Immature natural killer cell (primary cell): ENCODE measurements around the gene GRID2IP. TPM values are rescaled to one million over a fixed set of nuclear protein-coding genes. Genes with fewer than 3 reads are reported as not detected.
A peak's percentile ranks its signal among the peaks of the same experiment; 100 is the strongest.

Experiments used
- DNase-seq, 3 donors: peaks; one replicate each; pipeline ENCODE4 v3.0.0; 2022; ENCODE audit warnings: mixed read lengths in 1 of 3
- H3K27ac Mint-ChIP-seq, 6 donors: one replicate each; pipeline ENCODE4 v1.8.0; 2020; ENCODE audit warnings: mixed read lengths in 6 of 6, mild to moderate bottlenecking in 5 of 6, inconsistent platforms in 4 of 6, moderate library complexity in 3 of 6
- H3K27me3 Mint-ChIP-seq, 3 donors: one replicate each; pipeline ENCODE4 v1.8.0; 2020 to 2021; ENCODE audit warnings: low read depth in 3 of 3, mild to moderate bottlenecking in 3 of 3, mixed read lengths in 3 of 3, moderate library complexity in 3 of 3, inconsistent platforms in 1 of 3
- H3K36me3 Mint-ChIP-seq, 3 donors: one replicate each; pipeline ENCODE4 v1.8.0; 2020; ENCODE audit warnings: mixed read lengths in 3 of 3, inconsistent platforms in 2 of 3, mild to moderate bottlenecking in 2 of 3
- H3K4me1 Mint-ChIP-seq, 2 donors: one replicate each; pipeline ENCODE4 v1.8.0; 2020; ENCODE audit warnings: inconsistent platforms in 2 of 2, mild to moderate bottlenecking in 2 of 2, mixed read lengths in 2 of 2, moderate library complexity in 1 of 2
- H3K4me3 Mint-ChIP-seq, 5 donors: one replicate each; pipeline ENCODE4 v1.8.0; 2020; ENCODE audit warnings: mild to moderate bottlenecking in 5 of 5, mixed read lengths in 5 of 5, inconsistent platforms in 3 of 5, moderate library complexity in 3 of 5
- H3K9me3 Mint-ChIP-seq, 6 donors: one replicate each; pipeline ENCODE4 v1.8.0; 2020; ENCODE audit warnings: mild to moderate bottlenecking in 6 of 6, mixed read lengths in 6 of 6, inconsistent platforms in 4 of 6, moderate library complexity in 3 of 6
- polyA plus RNA-seq, 3 donors: library from polyadenylated mRNA; unstranded; fragments of 300-500 nt; fragmentation: Illumina TruSeq; gene quantifications; one replicate each; pipeline ENCODE4 v1.2.3, GENCODE V29; 2021

The GRID2IP gene
- polyA plus RNA-seq, 3 donors from 2014 or later: 0.21 TPM; not detected in 2

GRCh38 chr7:6546498-6547251 lies 4.6 kb downstream of the GRID2IP start:
- no peaks in the 10 kb centered on the region for H3K4me1 Mint-ChIP-seq
- no peak overlapping the region for H3K4me3 Mint-ChIP-seq
- H3K27ac Mint-ChIP-seq: no peak overlapping the region
- DNase-seq: no peak
- H3K27me3 Mint-ChIP-seq: peaks cover 0 to 1% (median 0%) of the 10 kb centered on the region in 3 donors
- no peaks in the 10 kb centered on the region for H3K9me3 Mint-ChIP-seq
- no peaks in the 10 kb centered on the region for H3K36me3 Mint-ChIP-seq

- DNase-seq: no peak
- no peaks in the 10 kb centered on the region for H3K36me3 Mint-ChIP-seq
- no peaks in the 10 kb centered on the region for H3K9me3 Mint-ChIP-seq
These were observed 5.7 kb downstream of the GRID2IP start for GRCh38 chr7:6545398-6546126.

GRCh38 chr7:6542368-6542767 lies 8.9 kb downstream of the GRID2IP start:
- Mint-ChIP-seq H3K4me3 (no peak overlapping the region), H3K27me3 (peaks cover 0 to 9% (median 1%) of the 10 kb centered on the region in 3 donors), H3K4me1 (no peaks in the 10 kb centered on the region), H3K27ac (no peak overlapping the region), H3K9me3 (no peaks in the 10 kb centered on the region), H3K36me3 (no peaks in the 10 kb centered on the region)
- DNase-seq: no peak

More at GRCh38 chr7:6545398-6546126, 5.7 kb downstream of the GRID2IP start:
- Mint-ChIP-seq H3K4me1 (no peaks in the 10 kb centered on the region), H3K4me3 (no peak overlapping the region), H3K27me3 (peaks cover 0 to 4% (median 1%) of the 10 kb centered on the region in 3 donors), H3K27ac (no peak overlapping the region)

- no peak for DNase-seq
- H3K9me3 Mint-ChIP-seq: no peaks in the 10 kb centered on the region
- H3K4me3 Mint-ChIP-seq: peak overlapping the region in 1 of 5 donors; percentile 18
- H3K36me3 Mint-ChIP-seq: no peaks in the 10 kb centered on the region
- H3K27ac Mint-ChIP-seq: no peak overlapping the region
- H3K4me1 Mint-ChIP-seq: peaks cover 8 to 10% of the 10 kb centered on the region in 2 donors
- peaks cover 0 to 12% (median 6%) of the 10 kb centered on the region in 3 donors for H3K27me3 Mint-ChIP-seq
These were observed 14.7 kb downstream of the GRID2IP start for GRCh38 chr7:6536262-6537260.

GRCh38 chr7:6533893-6534495 lies 17.3 kb downstream of the GRID2IP start:
- Mint-ChIP-seq H3K27ac (peak overlapping the region in 1 of 6 donors; percentile 13), H3K4me1 (peaks cover 8 to 14% of the 10 kb centered on the region in 2 donors), H3K27me3 (peaks cover 0 to 13% (median 11%) of the 10 kb centered on the region in 3 donors), H3K4me3 (peak overlapping the region; percentile 24 to 62 (median 39)), H3K36me3 (no peaks in the 10 kb centered on the region), H3K9me3 (no peaks in the 10 kb centered on the region)
- DNase-seq: no peak

- H3K9me3 Mint-ChIP-seq: no peaks in the 10 kb centered on the region
- no peak overlapping the region for H3K27ac Mint-ChIP-seq
- H3K27me3 Mint-ChIP-seq: peaks cover 1 to 15% (median 12%) of the 10 kb centered on the region in 3 donors
- peaks cover 10 to 14% of the 10 kb centered on the region in 2 donors for H3K4me1 Mint-ChIP-seq
- H3K36me3 Mint-ChIP-seq: no peaks in the 10 kb centered on the region
- peak overlapping the region in 1 of 5 donors; percentile 46 for H3K4me3 Mint-ChIP-seq
- DNase-seq: no peak
These were observed 18.7 kb downstream of the GRID2IP start for GRCh38 chr7:6532516-6532915.

GRCh38 chr7:6531492-6532279 lies 19.6 kb downstream of the GRID2IP start:
- Mint-ChIP-seq H3K27ac (no peak overlapping the region), H3K9me3 (no peaks in the 10 kb centered on the region)
- DNase-seq: no peak

GRCh38 chr7:6530626-6531491 lies 20.4 kb downstream of the GRID2IP start:
- peaks cover 5 to 18% (median 18%) of the 10 kb centered on the region in 3 donors for H3K27me3 Mint-ChIP-seq
- H3K27ac Mint-ChIP-seq: no peak overlapping the region
- H3K4me1 Mint-ChIP-seq: peaks cover 17 to 22% of the 10 kb centered on the region in 2 donors
- H3K36me3 Mint-ChIP-seq: no peaks in the 10 kb centered on the region
- DNase-seq: peak in 1 of 3 donors; percentile 22
- no peaks in the 10 kb centered on the region for H3K9me3 Mint-ChIP-seq
- peak overlapping the region; percentile 54 to 73 (median 66) for H3K4me3 Mint-ChIP-seq

More at GRCh38 chr7:6531492-6532279, 19.6 kb downstream of the GRID2IP start:
- peaks cover 5 to 18% (median 17%) of the 10 kb centered on the region in 3 donors for H3K27me3 Mint-ChIP-seq
- peaks cover 17 to 22% of the 10 kb centered on the region in 2 donors for H3K4me1 Mint-ChIP-seq
- no peaks in the 10 kb centered on the region for H3K36me3 Mint-ChIP-seq
- peak overlapping the region; percentile 52 to 73 (median 66) for H3K4me3 Mint-ChIP-seq

- H3K4me3 Mint-ChIP-seq: peak overlapping the region in 1 of 5 donors; percentile 38
- no peak overlapping the region for H3K27ac Mint-ChIP-seq
These were observed 21.6 kb downstream of the GRID2IP start for GRCh38 chr7:6529643-6530042.

GRCh38 chr7:6528401-6529130 lies 22.7 kb downstream of the GRID2IP start:
- Mint-ChIP-seq H3K4me1 (peaks cover 9 to 12% of the 10 kb centered on the region in 2 donors), H3K9me3 (no peaks in the 10 kb centered on the region), H3K36me3 (no peaks in the 10 kb centered on the region), H3K27ac (no peak overlapping the region), H3K27me3 (peaks cover 5 to 16% (median 12%) of the 10 kb centered on the region in 3 donors), H3K4me3 (peak overlapping the region in 1 of 5 donors; percentile 40)
- DNase-seq: no peak

More at GRCh38 chr7:6529643-6530042, 21.6 kb downstream of the GRID2IP start:
- DNase-seq: no peak
- peaks cover 17 to 20% of the 10 kb centered on the region in 2 donors for H3K4me1 Mint-ChIP-seq
- no peaks in the 10 kb centered on the region for H3K36me3 Mint-ChIP-seq
- H3K9me3 Mint-ChIP-seq: no peaks in the 10 kb centered on the region
- peaks cover 5 to 20% (median 14%) of the 10 kb centered on the region in 3 donors for H3K27me3 Mint-ChIP-seq

GRCh38 chr7:6526997-6527378 lies 24.3 kb downstream of the GRID2IP start:
- Mint-ChIP-seq H3K9me3 (no peaks in the 10 kb centered on the region), H3K27me3 (peaks cover 5 to 22% (median 12%) of the 10 kb centered on the region in 3 donors), H3K27ac (no peak overlapping the region), H3K4me3 (peak overlapping the region; percentile 57 to 81 (median 68)), H3K36me3 (no peaks in the 10 kb centered on the region), H3K4me1 (peaks cover 9 to 12% of the 10 kb centered on the region in 2 donors)
- DNase-seq: no peak
